Neural progenitor cell (in vitro differentiated cells): ENCODE results near the gene OMG. TPM values are rescaled to one million over a fixed set of nuclear protein-coding genes. Genes with fewer than 3 reads are reported as not detected.

ENCODE experiments used
- DNase-seq: peaks from one replicate; pipeline ENCODE4 v3.0.0-alpha.2; 2016; ENCODE audit warnings: low spot score
- H2AFZ ChIP-seq: fragments of 200-600 bp; sonication (generic); replicated peaks from 2 replicates; pipeline ENCODE4 v1.6.1; 2016; ENCODE audit warnings: antibody characterized with exemption
- H3F3A ChIP-seq: fragments of 200-600 bp; sonication (generic); 2 replicates; pipeline ENCODE4 v1.6.1; 2016; ENCODE audit warnings: antibody characterized with exemption, low read depth
- H3K27ac ChIP-seq: fragments of 200-600 bp; sonication (generic); 2 replicates; pipeline ENCODE4 v1.5.1; 2016; ENCODE audit warnings: mild to moderate bottlenecking
- H3K27me3 ChIP-seq: fragments of 200-600 bp; sonication (generic); 2 replicates; pipeline ENCODE4 v1.6.1; 2016; ENCODE audit warnings: mild to moderate bottlenecking, moderate library complexity
- H3K36me3 ChIP-seq: fragments of 200-600 bp; sonication (generic); 2 replicates; pipeline ENCODE4 v1.5.1; 2016
- H3K4me1 ChIP-seq: fragments of 200-600 bp; sonication (generic); 2 replicates; pipeline ENCODE4 v1.6.1; 2016; ENCODE audit warnings: mixed run types
- H3K4me2 ChIP-seq: fragments of 200-600 bp; sonication (generic); 2 replicates; pipeline ENCODE4 v1.6.1; 2016
- H3K4me3 ChIP-seq: fragments of 200-600 bp; sonication (generic); 2 replicates; pipeline ENCODE4 v1.5.1; 2016
- H3K79me2 ChIP-seq: fragments of 200-600 bp; sonication (generic); 2 replicates; pipeline ENCODE4 v1.6.1; 2016; ENCODE audit warnings: low read depth
- H3K9ac ChIP-seq: fragments of 200-600 bp; sonication (generic); 2 replicates; pipeline ENCODE4 v1.6.1; 2016
- H3K9me3 ChIP-seq: fragments of 200-600 bp; sonication (generic); 2 replicates; pipeline ENCODE4 v1.5.1; 2016; ENCODE audit warnings: low read depth
- H4K20me1 ChIP-seq: fragments of 200-600 bp; sonication (generic); 2 replicates; pipeline ENCODE4 v1.6.1; 2016; ENCODE audit warnings: low read depth
- H3K27ac Mint-ChIP-seq: 3 replicates; pipeline ENCODE4 v1.8.0; 2021; ENCODE audit warnings: mixed read lengths
- H3K27me3 Mint-ChIP-seq: 2 replicates; pipeline ENCODE4 v1.8.0; 2022; ENCODE audit warnings: low read depth, mild to moderate bottlenecking, inconsistent platforms, moderate library complexity, mixed read lengths; ENCODE audit not compliant: insufficient read depth
- H3K36me3 Mint-ChIP-seq: 3 replicates; pipeline ENCODE4 v1.8.0; 2021; ENCODE audit warnings: mixed read lengths
- H3K4me1 Mint-ChIP-seq: 3 replicates; pipeline ENCODE4 v1.8.0; 2021; ENCODE audit warnings: mixed read lengths
- H3K4me3 Mint-ChIP-seq: 3 replicates; pipeline ENCODE4 v1.8.0; 2021; ENCODE audit warnings: mild to moderate bottlenecking, moderate library complexity, mixed read lengths
- H3K9me3 Mint-ChIP-seq: 3 replicates; pipeline ENCODE4 v1.8.0; 2020; ENCODE audit warnings: mixed read lengths
- EZH2 ChIP-seq: fragments of 200-600 bp; sonication (generic); IDR thresholded peaks from 2 replicates; pipeline ENCODE4 v1.6.1; 2017; ENCODE audit warnings: antibody characterized with exemption, mild to moderate bottlenecking, moderate library complexity
- EZH2phosphoT487 ChIP-seq: fragments of 200-600 bp; sonication (generic); IDR thresholded peaks from 2 replicates; pipeline ENCODE4 v1.6.1; 2017; ENCODE audit warnings: antibody characterized with exemption
- total RNA-seq: library from RNA; depleted of rRNA; stranded (reverse); fragments of >200 nt; gene quantifications from 2 replicates; pipeline ENCODE4 v1.2.3, GENCODE V29; 2015; ENCODE audit warnings: low replicate concordance
- TF ChIP-seq, protein P1 (sequence below): fragments of 200-600 bp; sonication (generic); IDR thresholded peaks from 2 replicates; pipeline ENCODE4 v1.5.1; 2017; ENCODE audit warnings: antibody characterized with exemption, mild to moderate bottlenecking

OMG gene
- total RNA-seq, 1 donor from 2014 or later: not detected

DNA sequence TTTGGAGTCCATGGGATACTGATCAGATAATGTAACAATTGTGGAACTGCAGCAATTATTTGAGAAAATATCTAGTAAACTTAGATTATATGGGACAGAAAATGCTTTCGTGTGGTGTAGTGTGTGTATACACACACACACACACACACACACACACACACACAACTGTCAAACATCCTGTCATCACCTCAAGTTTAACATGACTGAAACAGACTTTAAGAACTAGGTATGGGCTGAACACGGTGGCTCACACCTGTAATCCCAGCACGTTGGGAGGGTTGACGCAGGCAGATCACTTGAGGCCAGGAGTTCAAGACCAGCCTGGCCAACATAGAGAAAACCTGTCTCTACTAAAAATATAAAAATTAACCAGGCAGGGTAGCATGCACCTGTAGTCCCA, 24.9 kb upstream of the OMG start:
- Mint-ChIP-seq H3K4me1 (no peaks in the 10 kb centered on the region), H3K4me3 (no peak overlapping the region), H3K9me3 (no peaks in the 10 kb centered on the region), H3K27ac (no peak overlapping the region), H3K36me3 (peaks cover 6% of the 10 kb centered on the region), H3K27me3 (no peaks in the 10 kb centered on the region)
- Histone ChIP-seq H2AFZ (no peak overlapping the region), H3K27me3 (no peaks in the 10 kb centered on the region), H3K36me3 (no peaks in the 10 kb centered on the region), H3K79me2 (no peaks in the 10 kb centered on the region), H3K4me3 (no peak overlapping the region), H4K20me1 (no peaks in the 10 kb centered on the region), H3F3A (peaks cover 7% of the 10 kb centered on the region), H3K9me3 (no peaks in the 10 kb centered on the region), H3K4me2 (no peak overlapping the region), H3K4me1 (peaks cover 7% of the 10 kb centered on the region), H3K9ac (no peak overlapping the region), H3K27ac (no peak overlapping the region)
- TF ChIP-seq, protein P1, sequence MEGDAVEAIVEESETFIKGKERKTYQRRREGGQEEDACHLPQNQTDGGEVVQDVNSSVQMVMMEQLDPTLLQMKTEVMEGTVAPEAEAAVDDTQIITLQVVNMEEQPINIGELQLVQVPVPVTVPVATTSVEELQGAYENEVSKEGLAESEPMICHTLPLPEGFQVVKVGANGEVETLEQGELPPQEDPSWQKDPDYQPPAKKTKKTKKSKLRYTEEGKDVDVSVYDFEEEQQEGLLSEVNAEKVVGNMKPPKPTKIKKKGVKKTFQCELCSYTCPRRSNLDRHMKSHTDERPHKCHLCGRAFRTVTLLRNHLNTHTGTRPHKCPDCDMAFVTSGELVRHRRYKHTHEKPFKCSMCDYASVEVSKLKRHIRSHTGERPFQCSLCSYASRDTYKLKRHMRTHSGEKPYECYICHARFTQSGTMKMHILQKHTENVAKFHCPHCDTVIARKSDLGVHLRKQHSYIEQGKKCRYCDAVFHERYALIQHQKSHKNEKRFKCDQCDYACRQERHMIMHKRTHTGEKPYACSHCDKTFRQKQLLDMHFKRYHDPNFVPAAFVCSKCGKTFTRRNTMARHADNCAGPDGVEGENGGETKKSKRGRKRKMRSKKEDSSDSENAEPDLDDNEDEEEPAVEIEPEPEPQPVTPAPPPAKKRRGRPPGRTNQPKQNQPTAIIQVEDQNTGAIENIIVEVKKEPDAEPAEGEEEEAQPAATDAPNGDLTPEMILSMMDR: no peak
- TF ChIP-seq EZH2phosphoT487 (no peak), EZH2 (no peak)
- DNase-seq: no peak

- TF ChIP-seq, protein P1: no peak
- TF ChIP-seq EZH2: no peak
- TF ChIP-seq EZH2phosphoT487: no peak
- Histone ChIP-seq H2AFZ (no peak within 1 kb of the TSS), H3K79me2 (no peaks in the 10 kb centered on the region), H4K20me1 (no peaks in the 10 kb centered on the region), H3K9ac (no peak within 1 kb of the TSS), H3K4me3 (no peak within 1 kb of the TSS), H3K9me3 (no peaks in the 10 kb centered on the region), H3K4me1 (peaks cover 7% of the 10 kb centered on the region), H3K27me3 (no peaks in the 10 kb centered on the region), H3K36me3 (no peaks in the 10 kb centered on the region), H3K4me2 (no peak within 1 kb of the TSS), H3K27ac (no peak within 1 kb of the TSS), H3F3A (peaks cover 7% of the 10 kb centered on the region)
- peaks cover 4% of the 10 kb centered on the region for H3K36me3 Mint-ChIP-seq
- H3K4me3 Mint-ChIP-seq: no peak within 1 kb of the TSS
- H3K9me3 Mint-ChIP-seq: no peaks in the 10 kb centered on the region
- no peaks in the 10 kb centered on the region for H3K27me3 Mint-ChIP-seq
- no peak within 1 kb of the TSS for H3K27ac Mint-ChIP-seq
- no peaks in the 10 kb centered on the region for H3K4me1 Mint-ChIP-seq
- peak; percentile 3 for DNase-seq
Observed at GRCh38 chr17:31321481-31321880, 24.4 kb upstream of the OMG start, which contains the start of gene EVI2A. Gene EVI2A (minus strand): TSS chr17:31321622. CDS start chr17:31319013, 2,609 bp downstream.

DNA sequence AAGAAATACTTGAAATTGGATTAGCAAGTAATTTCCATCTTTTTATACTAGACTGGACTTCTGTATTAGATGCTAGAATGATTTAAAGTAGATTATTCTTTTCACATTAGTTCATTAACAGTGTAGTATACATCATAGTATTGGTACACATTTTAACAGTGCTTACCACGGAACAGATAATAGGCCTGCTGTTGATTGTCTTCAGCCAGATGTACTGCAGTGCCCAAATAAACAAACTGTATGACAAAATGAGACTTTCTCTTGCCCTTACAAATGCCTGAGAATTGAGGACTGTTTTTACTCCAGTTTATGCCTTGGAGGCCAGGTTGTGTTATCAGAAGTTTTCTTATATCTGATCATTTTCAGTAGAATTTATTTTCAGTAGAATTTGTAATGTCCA, 23.8 kb upstream of the OMG start:
- no peak overlapping the region for H3K4me3 ChIP-seq
- H3K27ac Mint-ChIP-seq: no peak overlapping the region
- TF ChIP-seq, protein P1: no peak
- TF ChIP-seq EZH2phosphoT487: no peak
- no peak for TF ChIP-seq EZH2

More for the DNA sequence above, 23.8 kb upstream of the OMG start:
- H3K9ac ChIP-seq: no peak overlapping the region
- no peaks in the 10 kb centered on the region for H3K79me2 ChIP-seq
- H3K36me3 ChIP-seq: no peaks in the 10 kb centered on the region
- Mint-ChIP-seq H3K27me3 (no peaks in the 10 kb centered on the region), H3K4me1 (no peaks in the 10 kb centered on the region), H3K36me3 (peaks cover under 1% of the 10 kb centered on the region), H3K9me3 (no peaks in the 10 kb centered on the region), H3K4me3 (no peak overlapping the region)
- H4K20me1 ChIP-seq: no peaks in the 10 kb centered on the region
- H3F3A ChIP-seq: peaks cover 7% of the 10 kb centered on the region
- peaks cover 7% of the 10 kb centered on the region for H3K4me1 ChIP-seq
- H2AFZ ChIP-seq: no peak overlapping the region
- no peak overlapping the region for H3K27ac ChIP-seq
- H3K9me3 ChIP-seq: no peaks in the 10 kb centered on the region
- no peak overlapping the region for H3K4me2 ChIP-seq
- no peaks in the 10 kb centered on the region for H3K27me3 ChIP-seq
- no peak for DNase-seq
